Liver (tissue), 9 donors: ENCODE data around the gene C22orf31. TPM values are rescaled to one million over a fixed set of nuclear protein-coding genes. Genes with fewer than 3 reads are reported as not detected.

Experiments
- DNase-seq: peaks from one replicate; pipeline ENCODE4 v3.0.0-alpha.2; 2017; ENCODE audit warnings: low spot score
- H3K27ac ChIP-seq, 2 donors: one replicate each; pipeline ENCODE4 v1.7.0; 2013; ENCODE audit warnings: inconsistent platforms in 2 of 2, low read length in 2 of 2, control low read depth in 1 of 2, low read depth in 1 of 2, mild to moderate bottlenecking in 1 of 2
- H3K27me3 ChIP-seq, 4 donors: one replicate each; pipeline versions ENCODE4 v1.6.1 to v1.7.0; 2013; ENCODE audit warnings: low read length in 3 of 4, inconsistent platforms in 1 of 4, mild to moderate bottlenecking in 1 of 4, moderate library complexity in 1 of 4; ENCODE audit not compliant: control insufficient read depth in 4 of 4, insufficient read depth in 4 of 4
- H3K36me3 ChIP-seq, 4 donors: one replicate each; pipeline versions ENCODE4 v1.6.1 to v1.7.0; 2013; ENCODE audit warnings: low read length in 3 of 4, mild to moderate bottlenecking in 3 of 4, low read depth in 1 of 4, moderate library complexity in 1 of 4; ENCODE audit not compliant: control insufficient read depth in 4 of 4, insufficient read depth in 3 of 4
- H3K4me1 ChIP-seq, 4 donors: one replicate each; pipeline versions ENCODE4 v1.6.1 to v1.7.0; 2013; ENCODE audit warnings: low read length in 3 of 4, mild to moderate bottlenecking in 3 of 4, moderate library complexity in 1 of 4; ENCODE audit not compliant: control insufficient read depth in 4 of 4, insufficient read depth in 4 of 4
- H3K4me3 ChIP-seq, 3 donors: one replicate each; pipeline versions ENCODE4 v1.6.1 to v1.7.0; 2013; ENCODE audit warnings: low read length in 3 of 3, control low read depth in 1 of 3, low read depth in 1 of 3, mild to moderate bottlenecking in 1 of 3
- H3K9ac ChIP-seq, 2 donors: one replicate each; pipeline ENCODE4 v1.7.0; 2013; ENCODE audit warnings: low read length in 2 of 2, mild to moderate bottlenecking in 2 of 2, moderate library complexity in 2 of 2, control low read depth in 1 of 2, low read depth in 1 of 2
- H3K9me3 ChIP-seq, 4 donors: one replicate each; pipeline versions ENCODE4 v1.6.1 to v1.7.0; 2013; ENCODE audit warnings: low read length in 3 of 4; ENCODE audit not compliant: control insufficient read depth in 4 of 4
- ATF3 ChIP-seq: IDR thresholded peaks from 2 replicates; pipeline ENCODE4 v1.6.1; 2016; ENCODE audit warnings: antibody characterized with exemption
- CTCF ChIP-seq: fragments of 150-350 bp; IDR thresholded peaks from 2 replicates; pipeline ENCODE4 v1.5.1; 2017; ENCODE audit warnings: improper control_type of control experiment, low read depth, low read length; ENCODE audit not compliant: missing input control
- EGR1 ChIP-seq, 2 donors: IDR thresholded peaks; 2 replicates each; pipeline ENCODE4 v1.6.1; 2016 to 2018; ENCODE audit warnings: antibody characterized with exemption in 2 of 2, low read depth in 2 of 2
- FOXA1 ChIP-seq: IDR thresholded peaks from 2 replicates; pipeline ENCODE4 v1.6.1; 2016; ENCODE audit warnings: antibody characterized with exemption
- FOXA2 ChIP-seq: IDR thresholded peaks from 2 replicates; pipeline ENCODE4 v1.6.1; 2016; ENCODE audit warnings: antibody characterized with exemption
- GABPA ChIP-seq, 2 donors: IDR thresholded peaks in 1 of 2; conservative IDR thresholded peaks in 1 of 2; 2 replicates each; pipeline ENCODE4 v1.6.1; 2016; ENCODE audit warnings: antibody characterized with exemption in 2 of 2, mild to moderate bottlenecking in 1 of 2, moderate library complexity in 1 of 2
- HNF4A ChIP-seq, 2 donors: conservative IDR thresholded peaks; 2 replicates each; pipeline ENCODE4 v1.6.1; 2016; ENCODE audit warnings: antibody characterized with exemption in 2 of 2, mild to moderate bottlenecking in 2 of 2
- HNF4G ChIP-seq: IDR thresholded peaks from 2 replicates; pipeline ENCODE4 v1.6.1; 2016; ENCODE audit warnings: antibody characterized with exemption
- JUND ChIP-seq, 2 donors: IDR thresholded peaks; 2 replicates each; pipeline ENCODE4 v1.6.1; 2016; ENCODE audit warnings: antibody characterized with exemption in 2 of 2
- RAD21 ChIP-seq, 2 donors: IDR thresholded peaks; 2 replicates each; pipeline ENCODE4 v1.6.1; 2016; ENCODE audit warnings: antibody characterized with exemption in 2 of 2, mild to moderate bottlenecking in 2 of 2
- REST ChIP-seq: IDR thresholded peaks from 2 replicates; pipeline ENCODE4 v1.6.1; 2016; ENCODE audit warnings: antibody characterized with exemption, mild to moderate bottlenecking
- RXRA ChIP-seq, 2 donors: IDR thresholded peaks; 2 replicates each; pipeline ENCODE4 v1.6.1; 2017 to 2018; ENCODE audit warnings: antibody characterized with exemption in 2 of 2, mild to moderate bottlenecking in 1 of 2
- SP1 ChIP-seq: IDR thresholded peaks from 2 replicates; pipeline ENCODE4 v1.6.1; 2018; ENCODE audit warnings: antibody characterized with exemption, mild to moderate bottlenecking
- TAF1 ChIP-seq: conservative IDR thresholded peaks from 2 replicates; pipeline ENCODE4 v1.6.1; 2016; ENCODE audit warnings: antibody characterized with exemption, mild to moderate bottlenecking
- YY1 ChIP-seq: IDR thresholded peaks from 2 replicates; pipeline ENCODE4 v1.6.1; 2016; ENCODE audit warnings: antibody characterized with exemption, mild to moderate bottlenecking
- WGBS: extraction: QIAGEN DNeasy Blood & Tissue Kit; methylation state at CpG from one replicate; pipeline ENCODE4 v1.1.7; 2013; 5-methylcytosine and 5-hydroxymethylcytosine counted together
- polyA plus RNA-seq, 2 donors: library from polyadenylated mRNA; stranded (reverse) in 1 of 2; unstranded in 1 of 2; fragments of 200-250 nt in 1 of 2; fragments of >200 nt in 1 of 2; fragmentation: Nextera tagmentation in 1 of 2; extraction: Ambion mirVana in 1 of 2; gene quantifications; one replicate each; pipeline versions ENCODE4 v1.2.1 to v1.2.3, GENCODE V29; 2013 to 2015
- total RNA-seq, 2 donors: library from RNA; depleted of rRNA; stranded (reverse); fragments of >200 nt; gene quantifications; one replicate each; pipeline ENCODE4 v1.2.3, GENCODE V29; 2014
- TF ChIP-seq, protein P1 (sequence below): IDR thresholded peaks from 2 replicates; pipeline ENCODE4 v1.6.1; 2016; ENCODE audit warnings: antibody characterized with exemption
- TF ChIP-seq, protein P2 (sequence below): IDR thresholded peaks from 2 replicates; pipeline ENCODE4 v1.6.1; 2016; ENCODE audit warnings: antibody characterized with exemption
- donor health status: healthy.
- donor health status: healthy.
- donor health status: healthy.
- donor health status: healthy.
- donor health status: healthy.

Gene C22orf31
- total RNA-seq (under 1 TPM in 1 of 2 donors, not detected in 1; 0.14 TPM), polyA plus RNA-seq (not detected)

- no peak within 1 kb of the TSS for H3K4me3 ChIP-seq
- TF ChIP-seq FOXA1, result no peak
- TF ChIP-seq, protein P1, sequence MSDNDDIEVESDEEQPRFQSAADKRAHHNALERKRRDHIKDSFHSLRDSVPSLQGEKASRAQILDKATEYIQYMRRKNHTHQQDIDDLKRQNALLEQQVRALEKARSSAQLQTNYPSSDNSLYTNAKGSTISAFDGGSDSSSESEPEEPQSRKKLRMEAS, result no peak
- no peak for TF ChIP-seq RAD21 (IDR thresholded peaks at IDR 0.05)
- no peak for TF ChIP-seq RXRA (IDR thresholded peaks at IDR 0.05)
- TF ChIP-seq ATF3, result no peak
- no peak for TF ChIP-seq YY1
- TF ChIP-seq JUND (IDR thresholded peaks at IDR 0.05), result no peak
- TF ChIP-seq HNF4G, result no peak
- TF ChIP-seq FOXA2, result no peak
- no peak for TF ChIP-seq TAF1
- no peak for TF ChIP-seq EGR1 (IDR thresholded peaks at IDR 0.05; ENCODE audit: low read depth in 2 of 2)
- no peak for TF ChIP-seq SP1
- TF ChIP-seq, protein P2, sequence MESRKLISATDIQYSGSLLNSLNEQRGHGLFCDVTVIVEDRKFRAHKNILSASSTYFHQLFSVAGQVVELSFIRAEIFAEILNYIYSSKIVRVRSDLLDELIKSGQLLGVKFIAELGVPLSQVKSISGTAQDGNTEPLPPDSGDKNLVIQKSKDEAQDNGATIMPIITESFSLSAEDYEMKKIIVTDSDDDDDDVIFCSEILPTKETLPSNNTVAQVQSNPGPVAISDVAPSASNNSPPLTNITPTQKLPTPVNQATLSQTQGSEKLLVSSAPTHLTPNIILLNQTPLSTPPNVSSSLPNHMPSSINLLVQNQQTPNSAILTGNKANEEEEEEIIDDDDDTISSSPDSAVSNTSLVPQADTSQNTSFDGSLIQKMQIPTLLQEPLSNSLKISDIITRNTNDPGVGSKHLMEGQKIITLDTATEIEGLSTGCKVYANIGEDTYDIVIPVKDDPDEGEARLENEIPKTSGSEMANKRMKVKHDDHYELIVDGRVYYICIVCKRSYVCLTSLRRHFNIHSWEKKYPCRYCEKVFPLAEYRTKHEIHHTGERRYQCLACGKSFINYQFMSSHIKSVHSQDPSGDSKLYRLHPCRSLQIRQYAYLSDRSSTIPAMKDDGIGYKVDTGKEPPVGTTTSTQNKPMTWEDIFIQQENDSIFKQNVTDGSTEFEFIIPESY, result no peak
- no peak for TF ChIP-seq REST
- no peak for TF ChIP-seq HNF4A (conservative IDR thresholded peaks at IDR 0.05)
- H3K4me1 ChIP-seq, result no peaks in the 10 kb centered on the region
- no peaks in the 10 kb centered on the region for H3K27me3 ChIP-seq
- WGBS, result 76% methylated on average over 2 of the region's 2 CpGs
- no peaks in the 10 kb centered on the region for H3K9me3 ChIP-seq
- no peak within 1 kb of the TSS for H3K27ac ChIP-seq
- DNase-seq, result no peak
- H3K9ac ChIP-seq, result no peak within 1 kb of the TSS
- no peaks in the 10 kb centered on the region for H3K36me3 ChIP-seq
Measured at GRCh38 chr22:29061773-29062172, at the start of gene C22orf31. TSS of gene C22orf31 (minus strand) at chr22:29061831. CDS start at chr22:29061792, 39 bp downstream.

DNA sequence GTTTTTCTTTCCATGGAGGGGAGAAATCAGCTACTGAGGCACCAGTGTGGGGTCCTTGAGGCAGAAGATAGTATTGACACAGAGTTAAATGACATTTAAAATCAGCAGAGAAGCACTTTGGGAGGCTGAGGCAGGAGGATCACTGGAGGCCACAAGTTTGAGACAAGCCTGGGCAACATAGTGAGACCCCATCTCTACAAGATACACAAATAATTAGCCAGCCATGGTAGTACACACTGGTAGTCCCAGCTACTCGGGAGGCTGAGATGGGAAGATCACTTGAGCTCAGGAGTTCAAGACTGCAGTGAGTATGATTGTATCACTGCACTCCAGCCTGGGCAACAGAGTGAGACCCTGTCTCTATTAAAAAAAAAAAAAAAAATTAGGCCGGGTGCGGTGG is 49.3 kb upstream of the C22orf31 start:
- TF ChIP-seq, protein P2, result no peak
- TF ChIP-seq HNF4A (conservative IDR thresholded peaks at IDR 0.05), result no peak
- TF ChIP-seq RAD21 (IDR thresholded peaks at IDR 0.05), result no peak
- TF ChIP-seq FOXA1, result no peak
- TF ChIP-seq CTCF, result no peak
- TF ChIP-seq GABPA (IDR thresholded peaks at IDR 0.05 in 1 of 2, conservative IDR thresholded peaks at IDR 0.05 in 1 of 2), result no peak
- Histone ChIP-seq H3K4me1 (no peaks in the 10 kb centered on the region), H3K4me3 (no peak overlapping the region), H3K9me3 (no peaks in the 10 kb centered on the region), H3K27me3 (no peaks in the 10 kb centered on the region), H3K9ac (no peak overlapping the region), H3K36me3 (no peaks in the 10 kb centered on the region), H3K27ac (no peak overlapping the region)
- 98% methylated on average over 3 of the region's 3 CpGs for WGBS
- no peak for DNase-seq
